ENCODE measurements around the gene HPGD. TPM values are rescaled to one million over a fixed set of nuclear protein-coding genes. Genes with fewer than 3 reads are reported as not detected.

HPGD gene
- total RNA-seq, 4 donors from 2014 or later: 38.0 to 290 (median 208) TPM

GRCh38 chr4:174460684-174461083 lies 61.6 kb downstream of the HPGD start:
- no peak for DNase-seq
- Histone ChIP-seq H3K27me3 (no peaks in the 10 kb centered on the region), H3K36me3 (no peaks in the 10 kb centered on the region), H3K9me3 (peaks cover 0 to 7% (median 0%) of the 10 kb centered on the region in 4 donors), H3K4me1 (peaks cover 0 to 12% (median 3%) of the 10 kb centered on the region in 4 donors), H3K27ac (peak overlapping the region in 1 of 4 donors; percentile 66), H3K4me3 (no peak overlapping the region)
- TF ChIP-seq POLR2A (IDR thresholded peaks at IDR 0.05): no peak
- no peak for TF ChIP-seq CTCF (IDR thresholded peaks at IDR 0.05)

GRCh38 chr4:174457468-174457867 lies 64.8 kb downstream of the HPGD start:
- H3K9me3 ChIP-seq: no peaks in the 10 kb centered on the region
- peak overlapping the region in 2 of 4 donors; percentile 18 to 19 for H3K27ac ChIP-seq
- no peak for TF ChIP-seq POLR2A (IDR thresholded peaks at IDR 0.05)
- no peak for TF ChIP-seq CTCF (IDR thresholded peaks at IDR 0.05)
- no peak for DNase-seq
- H3K4me3 ChIP-seq: no peak overlapping the region
- peaks cover 0 to 16% (median 3%) of the 10 kb centered on the region in 4 donors for H3K4me1 ChIP-seq
- H3K27me3 ChIP-seq: no peaks in the 10 kb centered on the region
- H3K36me3 ChIP-seq: no peaks in the 10 kb centered on the region

- peak overlapping the region in 1 of 4 donors; percentile 51 for H3K27ac ChIP-seq
- no peaks in the 10 kb centered on the region for H3K27me3 ChIP-seq
- peaks cover 0 to 4% (median 0%) of the 10 kb centered on the region in 4 donors for H3K4me1 ChIP-seq
- DNase-seq: peak in 1 of 3 donors; percentile 47
- no peak overlapping the region for H3K4me3 ChIP-seq
- H3K36me3 ChIP-seq: no peaks in the 10 kb centered on the region
- no peaks in the 10 kb centered on the region for H3K9me3 ChIP-seq
- no peak for TF ChIP-seq CTCF (IDR thresholded peaks at IDR 0.05)
- no peak for TF ChIP-seq POLR2A (IDR thresholded peaks at IDR 0.05)
Observed at GRCh38 chr4:174454815-174455473, 67.3 kb downstream of the HPGD start.

GRCh38 chr4:174451718-174452296 lies 70.5 kb downstream of the HPGD start:
- Histone ChIP-seq H3K4me3 (no peak overlapping the region), H3K27me3 (no peaks in the 10 kb centered on the region), H3K36me3 (no peaks in the 10 kb centered on the region), H3K4me1 (peaks cover 0 to 13% (median 0%) of the 10 kb centered on the region in 4 donors), H3K27ac (no peak overlapping the region), H3K9me3 (no peaks in the 10 kb centered on the region)
- no peak for TF ChIP-seq CTCF (IDR thresholded peaks at IDR 0.05)
- no peak for TF ChIP-seq POLR2A (IDR thresholded peaks at IDR 0.05)
- DNase-seq: no peak

GRCh38 chr4:174450786-174451125 lies 71.5 kb downstream of the HPGD start:
- DNase-seq: no peak
- H3K27ac ChIP-seq: peak overlapping the region in 1 of 4 donors; percentile 32
- no peaks in the 10 kb centered on the region for H3K9me3 ChIP-seq
- TF ChIP-seq POLR2A (IDR thresholded peaks at IDR 0.05) (no peak), CTCF (IDR thresholded peaks at IDR 0.05) (no peak)
- peaks cover 0 to 13% (median 0%) of the 10 kb centered on the region in 4 donors for H3K4me1 ChIP-seq
- no peaks in the 10 kb centered on the region for H3K27me3 ChIP-seq
- H3K4me3 ChIP-seq: no peak overlapping the region
- H3K36me3 ChIP-seq: no peaks in the 10 kb centered on the region

Measured in Peyer's patch (tissue), 4 donors.